ENCODE data around the gene GABRB2.

DNA sequence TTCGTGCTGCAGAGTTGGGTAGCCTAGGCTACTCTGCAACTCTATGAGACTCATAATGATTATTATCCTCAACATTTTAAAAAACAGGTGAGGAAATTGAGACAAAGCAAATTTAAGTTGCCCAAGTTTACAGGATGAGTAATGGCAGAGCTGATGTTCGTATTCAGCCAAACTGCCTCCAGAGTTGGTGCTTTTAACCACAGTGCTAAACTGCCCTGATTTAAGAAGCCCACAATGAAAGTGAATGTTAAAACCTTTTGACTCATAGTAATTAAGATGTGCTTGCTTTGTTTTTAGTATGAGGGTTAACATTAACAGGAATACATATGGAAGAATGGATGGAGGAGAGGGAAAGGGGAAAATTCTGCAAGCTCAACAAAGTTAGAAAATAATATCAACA is 15.9 kb upstream of the GABRB2 start:
- TF ChIP-seq POLR2A (IDR thresholded peaks at IDR 0.05; ENCODE audit: low read depth, low read length) (no peak), POLR2AphosphoS5 (IDR thresholded peaks at IDR 0.05; ENCODE audit: low read depth, low read length) (no peak)
